Measurements from ENCODE around the gene ABL1.

- TF ChIP-seq EZH2phosphoT487 (IDR thresholded peaks at IDR 0.05; ENCODE audit: low read length) (no peak), CTCF (IDR thresholded peaks at IDR 0.05; ENCODE audit: low read length) (no peak), EZH2 (optimal IDR thresholded peaks at IDR 0.05; ENCODE audit: low read depth, low read length) (no peak)
These were observed 82.3 kb downstream of the ABL1 start for GRCh38 chr9:130917168-130917960.
